Endothelial cell of hepatic sinusoid (primary cell): ENCODE data around the gene C10orf67.
"Not testable (repeated sequence)": the region's sequence is repeated elsewhere in the genome, so short reads cannot be mapped to it uniquely, and the experiment has no call there.

Experiments used
- in situ Hi-C: cut with HindIII; loops from 2 replicates; pipeline ENCODE4 v1.10.0; 2017; ENCODE audit warnings: low sequenced_read_pairs

C10orf67 gene

DNA sequence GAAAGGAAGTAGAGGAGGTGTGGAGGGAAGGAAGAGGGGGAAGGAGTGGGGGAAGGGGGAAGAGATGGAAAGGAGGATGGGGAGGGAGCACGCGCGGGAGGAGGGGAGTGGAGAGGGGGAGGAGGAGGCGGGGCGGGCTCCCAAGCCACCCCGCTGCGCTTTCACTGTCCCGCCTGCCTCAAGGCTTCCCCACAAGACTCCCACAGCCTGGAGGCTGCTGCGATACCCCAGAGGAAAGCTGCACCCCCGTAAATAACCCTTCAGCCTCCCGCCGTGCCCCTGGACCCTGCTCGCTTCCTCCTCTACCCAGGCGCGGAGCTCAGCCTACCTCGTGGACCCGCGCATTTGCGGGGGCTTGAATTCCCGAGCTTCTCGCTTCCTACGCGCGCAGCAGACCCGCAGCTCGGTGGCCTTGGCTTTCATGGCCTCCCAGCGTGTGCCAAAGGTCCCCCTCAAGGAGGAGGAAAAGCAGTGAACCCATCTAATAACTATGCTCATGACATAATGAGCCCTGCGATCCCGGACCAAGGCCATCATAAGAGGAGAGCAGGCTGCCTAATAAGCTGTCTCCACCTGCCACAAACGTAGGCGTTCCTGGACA, at the start of gene C10orf67:
TSS of gene C10orf67 (minus strand) at position 557 of the 601 bp plus-strand sequence. CDS start at position 534, 23 bp downstream.
- in situ Hi-C loops, result no loop called here

DNA sequence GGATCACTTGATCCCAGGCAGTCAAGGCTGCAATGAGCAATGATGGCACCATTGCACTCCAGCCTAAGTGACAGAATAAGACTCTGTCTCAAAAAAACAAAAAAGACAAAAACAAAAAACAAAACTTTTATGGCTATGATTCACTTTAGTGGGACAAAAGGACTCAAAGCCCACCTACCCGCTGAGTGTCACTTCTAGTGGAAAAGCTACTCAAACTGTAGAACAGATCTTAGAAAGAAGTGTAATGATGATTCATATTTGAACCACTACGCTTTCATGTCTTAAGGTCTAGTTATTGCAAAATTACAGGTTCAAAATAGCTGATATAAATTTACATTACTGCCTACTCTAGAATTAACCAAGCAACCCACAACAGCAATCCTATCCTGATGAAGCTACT, 47.2 kb upstream of the C10orf67 start:
- in situ Hi-C loops, result no loop called here

DNA sequence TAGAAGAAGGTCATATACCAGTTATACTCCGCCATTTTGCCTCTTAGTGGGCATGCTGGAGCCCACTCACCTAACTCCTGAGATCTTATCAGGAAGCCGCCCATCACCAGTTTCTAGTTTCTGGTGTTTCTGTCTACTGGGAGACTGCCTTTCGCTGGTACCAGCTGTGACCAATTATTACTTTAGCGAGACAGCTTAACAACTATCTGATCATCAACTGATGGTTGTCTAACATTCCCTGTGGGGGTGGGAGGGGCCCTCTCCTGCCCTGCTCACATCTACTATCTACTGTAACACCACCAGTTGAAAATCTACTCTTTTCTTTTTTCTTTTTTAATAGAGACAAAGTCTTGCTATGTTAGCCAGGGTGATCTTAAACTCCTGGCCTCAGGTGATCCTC, 46.2 kb upstream of the C10orf67 start:
- in situ Hi-C loops, result no loop called here

DNA sequence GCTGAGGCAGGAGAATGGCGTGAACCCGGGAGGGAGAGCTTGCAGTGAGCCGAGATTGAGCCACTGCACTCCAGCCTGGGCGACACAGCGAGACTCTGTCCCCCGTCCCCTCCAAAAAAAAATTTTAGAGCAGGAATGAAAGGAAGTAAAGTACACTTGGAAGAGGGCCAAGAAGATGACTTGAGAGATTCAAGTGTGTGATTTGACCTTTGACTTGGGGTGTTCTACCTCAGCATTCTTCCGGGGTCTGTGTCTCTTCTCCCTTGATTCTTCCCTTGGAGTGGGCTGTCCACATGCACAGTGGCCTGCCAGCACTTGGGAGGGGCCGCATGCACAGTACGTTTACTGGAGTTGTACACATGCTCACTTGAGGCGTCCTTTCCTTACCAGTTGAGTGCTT, 45.8 kb upstream of the C10orf67 start:
- in situ Hi-C loops, result not testable (repeated sequence)

DNA sequence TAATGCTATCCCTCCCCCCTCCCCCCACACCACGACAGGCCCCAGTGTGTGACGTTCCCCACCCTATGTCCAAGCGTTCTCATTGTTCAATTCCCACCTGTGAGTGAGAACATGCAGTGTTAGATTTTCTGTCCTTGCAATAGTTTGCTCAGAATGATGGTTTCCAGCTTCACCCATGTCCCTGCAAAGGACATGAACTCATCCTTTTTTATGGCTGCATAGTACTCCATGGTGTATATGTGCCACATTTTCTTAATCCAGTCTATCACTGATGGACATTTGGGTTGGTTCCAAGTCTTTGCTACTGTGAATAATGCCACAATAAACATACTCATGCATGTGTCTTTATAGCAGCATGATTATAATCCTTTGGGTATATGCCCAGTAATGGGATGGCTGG, 42.9 kb upstream of the C10orf67 start:
- in situ Hi-C loops, result not testable (repeated sequence)

DNA sequence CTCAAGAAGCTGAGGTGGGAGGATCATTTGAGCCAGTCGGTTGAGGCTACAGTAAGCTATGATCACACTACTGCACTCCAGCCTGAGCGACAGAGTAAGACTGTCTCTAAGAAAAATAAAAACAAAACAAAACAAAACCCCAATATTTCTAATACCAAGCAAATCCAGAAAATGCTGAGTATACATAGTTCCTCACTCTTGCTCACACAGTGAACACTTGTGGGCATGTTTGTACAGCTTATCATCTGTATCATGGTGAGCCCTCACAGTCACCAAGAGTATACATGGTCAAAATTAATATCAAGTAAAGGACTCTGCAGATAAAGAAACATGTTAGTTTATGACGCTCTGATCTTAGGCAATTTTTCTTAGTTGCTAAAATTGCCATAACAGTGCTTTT, 41.5 kb upstream of the C10orf67 start:
- in situ Hi-C loops, result no loop called here

DNA sequence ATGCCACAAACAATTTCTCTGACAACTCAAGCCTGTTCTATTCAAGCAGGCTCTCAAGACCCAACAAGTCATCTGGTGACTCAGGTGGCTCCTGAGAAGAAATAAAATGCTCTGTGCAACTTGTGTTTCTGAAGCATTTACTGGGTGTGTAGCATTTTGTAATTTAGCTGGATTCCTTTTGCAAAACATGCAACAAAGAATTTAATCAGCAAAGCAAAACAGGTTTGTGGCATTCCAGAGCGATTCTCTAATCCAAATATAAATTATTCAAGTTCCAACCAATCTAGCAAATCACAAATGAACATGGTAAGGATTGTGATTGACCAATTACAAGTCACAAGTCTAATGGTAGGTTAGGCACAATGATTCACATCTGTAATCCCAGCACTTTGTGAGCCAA, 39.8 kb upstream of the C10orf67 start:
- in situ Hi-C loops, result no loop called here

DNA sequence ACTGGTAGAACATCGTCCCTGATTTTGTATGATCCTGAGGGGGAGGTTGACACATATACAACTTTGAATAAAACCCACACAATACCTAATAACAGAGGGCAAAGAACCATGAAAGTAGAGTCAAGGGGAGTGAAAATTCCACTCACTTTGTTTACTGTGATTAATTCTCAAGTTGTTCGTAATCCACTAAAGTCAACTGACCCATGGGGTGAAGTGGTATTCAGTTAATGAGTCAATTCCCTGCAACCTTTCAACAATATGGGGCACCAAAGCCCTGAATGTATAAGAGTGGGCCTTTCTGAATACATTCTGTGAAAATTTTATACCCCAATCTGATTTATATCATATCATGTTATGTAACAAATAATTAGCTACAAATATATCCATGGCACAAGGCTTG, 39.0 kb upstream of the C10orf67 start:
- in situ Hi-C loops, result no loop called here

DNA sequence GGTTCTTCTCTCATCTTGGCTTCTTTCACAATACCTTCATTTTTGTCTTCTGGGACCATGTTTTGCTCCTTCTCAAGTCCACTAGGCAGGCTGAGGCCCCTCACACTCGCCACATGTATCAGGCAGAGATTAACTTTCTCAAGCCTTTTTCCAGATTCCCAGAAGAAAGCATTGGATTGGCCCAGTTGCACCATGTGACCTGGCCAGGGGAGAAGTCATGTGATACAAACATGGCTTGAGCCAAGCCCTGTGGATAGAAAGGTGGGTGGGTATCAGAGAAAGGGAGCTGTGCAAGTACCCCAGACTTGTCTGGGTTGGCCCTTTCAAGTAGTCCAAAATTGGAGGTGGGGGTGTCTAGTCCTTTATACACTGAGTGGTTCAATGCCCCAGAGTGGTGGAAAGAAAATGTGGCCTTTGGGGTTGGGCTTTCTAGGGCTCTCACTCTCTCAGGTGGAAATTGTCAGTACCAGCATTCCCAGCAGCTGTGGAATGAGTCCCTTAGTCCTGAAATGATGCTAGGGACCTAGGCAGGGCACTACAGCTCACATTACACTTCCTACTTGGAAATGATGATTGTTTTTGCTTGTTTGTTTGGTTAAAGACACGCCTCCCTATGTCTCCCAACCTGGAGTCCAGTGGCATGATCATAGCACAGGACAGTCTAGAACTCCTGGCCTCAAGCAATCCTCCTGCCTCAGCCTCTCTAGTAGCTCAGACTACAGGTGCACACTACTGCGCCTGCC, 36.9 kb upstream of the C10orf67 start:
- in situ Hi-C loops, result no loop called here

DNA sequence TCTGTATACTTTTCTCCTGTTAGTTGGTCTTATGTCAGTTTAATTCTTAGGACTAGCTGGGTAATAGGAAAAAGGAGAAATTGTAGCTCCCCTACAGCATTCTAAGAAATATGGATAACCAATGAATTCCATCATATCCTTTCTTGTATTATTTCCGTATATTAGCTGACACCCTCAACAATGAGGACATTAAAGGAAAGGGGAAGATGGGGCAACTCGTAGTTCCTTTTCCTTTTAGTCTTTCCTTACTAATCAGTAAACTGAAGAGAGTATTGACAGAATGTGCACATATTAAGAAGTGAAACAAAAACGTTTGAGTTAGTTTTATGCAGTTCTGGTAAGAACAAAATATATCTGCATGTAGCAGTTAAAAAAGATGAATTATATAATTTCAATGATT, 35.1 kb upstream of the C10orf67 start:
- in situ Hi-C loops, result no loop called here

DNA sequence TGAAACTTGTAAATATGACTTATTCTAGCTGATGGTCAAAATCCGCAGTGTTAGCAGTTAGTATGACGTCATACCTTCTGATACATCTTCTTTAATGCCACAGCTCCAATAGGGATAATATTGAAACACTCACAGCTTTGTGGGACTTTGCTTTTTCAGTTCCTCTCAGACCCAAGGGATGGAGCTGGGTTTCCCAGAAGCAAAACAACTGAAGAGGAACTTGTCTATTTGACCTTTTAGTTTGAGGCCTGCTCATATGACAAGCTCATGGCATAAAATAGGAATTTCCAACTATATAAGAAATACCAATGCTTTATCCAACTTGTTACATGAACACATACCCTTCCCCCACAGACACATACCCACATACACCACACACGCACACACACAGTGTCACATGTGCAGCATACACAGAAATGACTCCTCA, 31.6 kb upstream of the C10orf67 start:
- in situ Hi-C loops, result no loop called here

DNA sequence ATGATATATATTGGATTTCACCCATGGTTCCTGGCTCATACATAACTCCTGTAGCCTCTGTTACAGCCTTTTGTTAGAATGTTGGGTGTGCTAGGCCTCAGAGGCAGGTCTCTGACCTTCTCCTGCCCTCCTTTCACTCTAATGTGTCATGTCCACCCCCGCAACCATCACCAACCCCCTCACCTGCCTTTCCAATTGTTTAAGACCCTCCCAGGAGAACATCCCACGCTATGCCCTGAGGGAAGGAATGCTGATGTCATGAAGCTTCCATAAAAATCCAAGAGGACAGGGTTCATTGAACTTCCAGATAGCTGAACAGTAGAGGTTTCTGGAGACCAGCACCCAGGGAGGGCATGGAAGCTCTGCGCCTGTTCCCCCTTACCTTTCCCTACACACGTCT, 30.8 kb upstream of the C10orf67 start:
- in situ Hi-C loops, result no loop called here

DNA sequence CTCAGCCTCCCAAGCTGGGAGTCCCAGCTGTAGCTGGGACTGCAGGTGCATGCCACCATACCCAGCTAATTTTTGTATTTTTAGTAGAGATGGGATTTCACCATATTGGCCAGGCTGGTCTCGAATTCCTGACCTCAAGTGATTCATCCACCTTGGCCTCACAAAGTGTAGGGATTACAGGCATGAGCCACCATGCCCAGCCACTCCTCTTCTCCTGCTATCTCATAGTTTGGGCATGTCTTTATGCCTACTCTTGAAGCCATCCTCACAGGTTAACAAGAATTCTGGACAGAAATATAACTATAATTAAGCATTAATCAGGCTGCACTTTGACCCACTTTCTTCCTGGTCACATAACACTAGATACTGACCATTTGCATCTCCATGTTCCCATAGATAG, 28.6 kb upstream of the C10orf67 start:
- in situ Hi-C loops, result no loop called here

DNA sequence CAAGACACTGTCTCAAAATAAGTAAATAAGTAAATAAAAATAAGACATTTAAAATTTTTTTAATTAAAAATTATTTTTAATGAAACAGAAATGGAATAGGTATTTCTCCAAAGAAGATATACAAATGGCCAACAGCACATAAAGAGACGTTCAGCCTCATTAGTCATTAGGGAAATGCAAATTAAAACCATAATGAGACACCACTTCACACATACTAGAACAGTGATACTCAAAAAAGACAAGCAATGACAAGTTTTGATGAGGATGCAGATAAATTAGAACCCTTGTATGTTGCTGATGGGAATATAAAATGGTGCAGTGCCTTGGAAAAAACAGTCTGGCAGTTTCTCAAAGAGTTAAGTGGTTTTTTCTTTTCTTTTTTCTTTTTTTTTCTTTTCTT, 26.5 kb upstream of the C10orf67 start:
- in situ Hi-C loops, result no loop called here

DNA sequence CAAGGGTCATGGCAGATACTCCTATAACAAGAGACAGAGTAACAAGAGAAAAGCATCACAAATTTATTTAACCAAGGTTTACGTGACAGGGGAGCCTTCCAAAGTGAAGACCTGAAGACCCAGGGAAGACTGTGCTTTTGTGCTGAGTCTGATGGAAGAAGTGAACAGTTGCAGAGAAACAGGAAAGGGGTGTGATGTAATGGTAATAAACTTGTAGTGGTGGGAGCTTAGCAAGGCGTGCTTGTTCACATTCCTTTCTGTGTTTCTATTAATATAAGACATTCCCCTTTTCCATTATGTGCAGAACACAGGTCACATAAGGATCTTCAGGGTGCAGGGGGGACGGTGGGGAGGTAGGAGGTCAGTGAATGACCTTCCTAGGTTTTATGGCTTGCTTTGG, 25.5 kb upstream of the C10orf67 start:
- in situ Hi-C loops, result no loop called here

DNA sequence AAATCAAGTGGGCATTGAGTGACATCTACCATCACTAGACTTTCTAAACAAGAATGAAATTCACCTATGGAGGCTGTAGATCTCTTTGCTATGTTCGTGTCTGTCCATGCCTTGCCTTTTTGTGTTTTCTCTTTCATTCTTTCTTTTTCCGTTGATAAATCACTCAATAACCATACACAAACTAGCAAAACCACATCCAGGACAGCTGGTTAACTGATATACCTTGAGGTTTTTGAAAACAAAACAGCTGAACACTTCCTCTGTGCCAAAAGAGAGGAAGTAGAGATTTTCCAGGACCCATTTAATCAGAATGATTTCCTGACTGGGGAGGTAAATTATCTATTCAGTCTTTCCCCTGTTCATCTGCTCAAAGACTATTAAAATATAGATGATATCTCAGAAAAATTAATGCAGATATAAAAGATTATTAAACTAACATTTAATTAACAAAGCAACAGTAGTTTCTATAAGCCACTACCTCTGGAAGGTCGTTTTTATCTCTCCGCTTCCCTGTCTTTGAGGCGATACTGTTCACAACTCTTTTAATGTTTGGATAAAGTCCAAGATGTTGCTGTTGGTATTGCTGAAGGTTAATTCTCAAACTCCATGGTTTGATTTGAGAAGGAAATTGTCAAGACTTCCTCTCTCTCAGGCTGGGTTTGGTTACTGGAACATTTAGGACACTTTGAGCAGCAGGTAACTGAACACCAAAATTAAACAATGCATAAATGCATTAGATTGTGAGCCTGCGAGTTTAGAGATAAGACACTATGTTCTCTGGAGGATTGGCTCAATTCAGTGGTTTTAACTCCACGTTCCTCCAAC, 24.4 kb upstream of the C10orf67 start:
- in situ Hi-C loops, result no loop called here

DNA sequence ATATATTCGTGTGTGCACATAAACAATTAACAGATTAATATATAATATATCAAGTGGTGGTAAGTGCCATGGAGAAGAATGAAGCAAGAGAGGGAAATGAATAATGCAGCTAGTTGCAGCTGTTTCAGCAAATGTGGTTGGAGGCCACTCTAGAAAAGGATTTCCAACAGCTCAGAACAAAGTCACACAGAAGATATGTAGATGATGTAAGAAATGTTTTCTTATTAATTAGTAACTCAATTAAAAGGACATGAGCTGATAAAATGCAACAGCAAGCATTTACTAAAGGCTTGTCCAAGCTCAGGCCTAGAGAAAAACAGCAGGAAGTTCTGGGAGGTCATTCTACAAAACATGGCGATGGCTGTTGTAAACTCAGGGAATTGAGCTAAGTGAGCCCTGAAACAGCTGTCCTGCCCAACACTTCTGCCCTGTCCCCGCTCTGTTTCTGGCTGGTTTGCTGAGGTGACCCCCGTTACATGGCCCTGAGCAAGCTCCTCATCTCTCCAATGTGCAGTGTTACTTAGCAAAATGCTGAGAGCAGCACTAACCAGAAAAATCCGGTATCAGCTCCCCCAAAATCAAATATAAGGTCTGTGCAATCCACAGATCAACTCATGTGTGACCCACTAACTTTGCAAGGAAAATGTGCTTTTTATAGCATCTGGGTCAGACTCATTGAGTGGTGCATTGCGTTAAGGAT, 23.4 kb upstream of the C10orf67 start:
- in situ Hi-C loops, result no loop called here

DNA sequence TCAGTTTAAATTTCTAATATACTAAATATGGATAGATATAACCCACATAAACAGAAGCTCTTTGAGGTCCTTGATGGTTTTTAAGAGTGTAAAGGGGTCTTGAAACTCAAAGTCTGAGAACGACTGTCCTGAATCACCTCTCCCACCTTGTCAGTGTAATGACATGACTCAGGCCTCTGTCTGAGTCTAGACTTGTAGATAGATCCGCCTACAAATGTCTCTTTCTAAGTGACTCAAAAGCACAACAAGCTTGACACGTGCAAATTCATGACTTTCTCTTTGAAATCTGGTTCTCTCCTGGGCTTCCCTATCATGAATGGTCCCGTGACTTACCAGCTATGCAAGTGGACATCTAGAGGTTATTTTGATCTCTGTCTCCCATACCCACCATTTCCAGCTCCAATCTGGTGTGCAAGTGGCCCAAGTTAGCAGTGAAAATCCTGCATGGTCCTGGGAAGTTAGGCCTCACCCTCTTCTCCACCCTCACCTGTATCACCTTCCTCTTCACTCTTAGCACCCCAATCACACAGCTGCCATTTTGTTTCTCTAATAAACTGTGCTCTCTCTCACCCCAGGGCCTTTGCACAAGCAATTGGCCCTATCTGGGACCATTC, 20.9 kb upstream of the C10orf67 start:
- in situ Hi-C loops, result not testable (repeated sequence)

DNA sequence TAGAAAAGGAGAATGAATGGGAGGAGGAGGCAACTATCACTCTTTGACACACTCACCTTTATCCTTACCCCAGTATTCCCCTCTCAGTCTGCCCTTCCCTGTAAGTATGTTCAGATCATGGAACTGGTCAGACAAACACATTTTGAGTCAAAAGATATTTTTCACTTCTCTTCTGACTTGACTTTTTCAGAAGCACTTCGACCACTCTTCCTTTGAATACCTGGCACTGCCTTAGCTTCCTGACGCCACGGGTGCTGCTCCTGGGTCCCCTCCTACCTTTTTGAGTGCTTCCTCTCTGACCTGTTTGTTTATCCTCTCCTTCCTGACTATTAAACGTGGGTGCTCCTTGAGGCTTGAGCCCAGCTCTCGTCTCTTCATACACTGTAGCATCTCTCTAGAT, 19.8 kb upstream of the C10orf67 start:
- in situ Hi-C loops, result no loop called here

DNA sequence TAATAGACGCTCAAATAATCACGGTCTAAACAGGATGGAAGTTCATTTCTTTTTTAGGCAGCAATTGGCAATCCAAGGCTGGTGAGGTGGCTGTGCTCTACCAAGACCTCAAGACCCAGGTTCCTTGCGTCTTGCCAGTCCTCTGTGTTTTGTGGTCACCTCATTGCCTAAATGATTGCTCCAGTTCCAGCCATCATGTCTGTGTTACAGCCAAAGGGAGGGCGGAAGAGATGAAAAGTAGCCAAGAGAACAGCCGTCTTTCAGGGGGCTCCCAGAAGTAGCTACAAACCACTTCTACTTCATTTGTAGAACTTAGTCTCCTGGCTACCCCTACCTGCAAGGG, 19.2 kb upstream of the C10orf67 start:
- in situ Hi-C loops, result no loop called here
